Suppressor macrophage (primary cell): ENCODE measurements around the gene SLC39A8.
"Not testable (repeated sequence)": the region's sequence is repeated elsewhere in the genome, so short reads cannot be mapped to it uniquely, and the experiment has no call there.

Experiments
- DNase-seq, 4 experiments: peaks; one replicate each; pipeline ENCODE4 v3.0.0-alpha.2; 2020 to 2022

The SLC39A8 gene

GRCh38 chr4:102299354-102300107 lies 45.8 kb downstream of the SLC39A8 start:
- DNase-seq: peak; percentile 14 to 56 (median 45)

DNA sequence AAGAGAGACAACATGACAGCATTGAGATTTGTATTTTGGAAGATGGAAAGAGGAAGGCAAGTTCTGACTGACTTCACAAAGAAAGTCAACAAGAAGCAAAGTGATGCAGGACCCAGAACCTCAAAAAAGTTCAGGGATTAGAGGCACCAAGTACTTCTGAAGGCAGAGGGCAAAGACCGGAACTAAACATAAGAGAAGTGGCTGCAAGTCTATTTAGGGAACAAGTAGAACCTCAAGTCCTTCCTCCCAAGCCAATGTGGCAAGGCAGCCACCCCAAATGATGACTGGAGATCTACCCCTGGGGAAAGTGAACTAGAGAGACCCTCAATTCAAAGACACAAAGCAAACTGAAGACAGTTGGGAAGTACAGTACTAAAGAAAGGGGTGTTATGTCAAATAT lies 46.6 kb downstream of the SLC39A8 start:
- peak; percentile 27 to 65 (median 46) for DNase-seq

GRCh38 chr4:102295153-102295862 lies 50.0 kb downstream of the SLC39A8 start:
- DNase-seq: no peak

DNA sequence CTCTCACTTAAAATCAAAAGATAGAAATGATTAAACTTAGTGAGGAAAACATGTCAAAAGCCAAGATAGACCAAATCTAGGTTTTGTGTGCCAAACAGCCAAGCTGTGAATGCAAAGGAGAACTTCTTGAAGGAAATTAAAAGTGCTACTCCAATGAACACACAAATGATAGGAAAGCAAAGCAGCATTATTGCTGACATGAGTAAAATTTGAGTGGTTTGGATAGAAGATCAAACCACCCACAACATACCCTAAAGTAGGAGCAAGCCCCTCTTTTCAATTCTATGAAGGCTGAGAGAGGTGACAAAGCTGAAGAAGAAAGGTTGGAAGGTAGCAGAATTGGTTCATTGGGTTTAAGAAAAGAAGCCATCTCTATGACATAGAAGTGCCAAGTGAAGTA lies 56.8 kb downstream of the SLC39A8 start:
- DNase-seq: no peak

DNA sequence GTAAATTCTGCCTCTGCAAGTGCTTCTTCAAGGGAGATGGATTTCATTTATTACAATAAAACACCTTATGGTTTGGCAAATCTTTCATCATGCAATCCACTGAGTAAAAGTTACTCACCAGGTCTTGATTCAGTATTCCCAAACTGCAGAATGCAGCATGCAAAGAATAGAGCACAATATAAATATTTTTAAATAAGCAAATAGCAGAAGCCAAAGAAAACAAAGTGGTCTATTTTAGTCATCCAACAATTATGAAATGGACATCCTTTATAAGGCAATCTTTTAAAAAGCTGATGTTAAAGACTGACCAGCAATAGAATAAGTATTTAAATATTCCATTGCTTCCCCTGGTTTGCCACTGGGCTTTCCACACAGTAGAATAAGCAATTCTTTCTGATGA lies 59.5 kb downstream of the SLC39A8 start:
- DNase-seq: no peak

DNA sequence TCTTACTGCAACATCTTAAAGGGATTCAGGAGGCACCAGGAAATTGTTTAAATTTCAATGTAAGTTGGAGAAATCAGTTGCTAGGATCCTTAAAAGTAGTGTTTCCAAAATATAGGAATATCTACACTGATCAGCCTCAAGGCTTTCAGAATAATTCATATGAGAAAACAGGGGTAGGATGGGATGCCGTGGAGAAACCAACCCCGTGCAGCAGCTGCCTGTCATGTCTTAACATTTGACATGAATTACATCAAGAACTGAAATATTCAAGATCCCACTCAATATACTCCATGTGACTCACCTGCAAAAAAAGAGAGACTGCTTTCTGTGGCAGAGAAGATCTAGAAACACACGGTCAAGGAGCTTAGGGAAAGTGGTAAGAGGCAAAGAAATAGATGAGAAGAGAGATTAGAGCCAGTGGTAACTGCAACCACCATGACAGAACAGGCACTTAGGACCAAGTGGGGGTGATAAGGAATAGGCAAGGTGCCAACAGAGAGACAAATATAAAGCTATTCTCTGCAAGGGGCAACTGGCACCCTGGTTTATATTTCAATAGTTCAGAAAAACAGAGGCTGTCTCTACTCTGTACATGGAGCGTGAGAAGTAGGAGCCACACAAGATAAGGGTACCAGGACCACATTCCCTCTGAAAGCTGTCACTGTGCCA lies 64.0 kb downstream of the SLC39A8 start:
- DNase-seq: no peak

DNA sequence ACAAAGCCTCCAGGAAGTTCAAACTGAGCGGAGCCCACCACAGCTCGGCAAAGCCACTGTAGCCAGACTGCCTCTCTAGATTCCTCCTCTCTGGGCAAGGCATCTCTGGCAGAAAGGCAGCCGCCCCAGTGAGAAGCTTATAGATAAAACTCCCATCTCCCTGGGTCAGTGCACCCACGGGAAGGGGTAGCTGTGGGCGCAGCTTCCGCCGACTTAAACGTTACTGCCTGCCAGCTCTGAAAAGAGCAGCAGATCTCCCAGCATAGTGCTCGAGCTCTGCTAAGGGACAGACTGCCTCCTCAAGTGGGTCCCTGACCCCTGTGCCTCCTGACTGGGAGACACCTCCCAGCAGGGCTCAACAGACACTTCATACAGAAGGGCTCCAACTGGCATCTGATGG lies 72.0 kb downstream of the SLC39A8 start:
- not testable (repeated sequence) for DNase-seq

GRCh38 chr4:102272318-102272717 lies 73.0 kb downstream of the SLC39A8 start:
- no peak for DNase-seq

DNA sequence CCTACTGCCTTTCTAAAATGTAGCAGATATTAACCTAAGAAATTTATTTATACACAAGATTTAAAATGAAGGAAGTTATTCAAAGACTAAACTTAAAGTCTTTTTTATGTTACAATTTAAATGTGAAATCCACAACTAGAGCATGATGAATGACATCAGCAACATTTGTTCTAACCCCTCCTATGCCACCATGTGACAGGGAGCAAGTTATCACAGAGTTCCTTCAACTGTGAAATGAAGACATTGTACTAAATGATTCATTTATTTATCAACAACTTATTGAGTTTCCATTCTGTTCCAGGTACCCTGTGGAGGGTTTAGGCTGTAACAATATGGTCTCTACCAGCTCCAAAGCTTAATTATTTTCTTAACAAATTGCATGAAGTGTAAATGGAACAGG lies 76.9 kb downstream of the SLC39A8 start:
- DNase-seq: peak in 2 of 4 experiments; percentile 36 to 44

- peak in 3 of 4 experiments; percentile 16 to 48 (median 29) for DNase-seq
Observed at GRCh38 chr4:102263024-102263787, 82.1 kb downstream of the SLC39A8 start.

- no peak for DNase-seq
Observed at GRCh38 chr4:102259702-102260101, 85.6 kb downstream of the SLC39A8 start.

- no peak for DNase-seq
Observed at GRCh38 chr4:102259081-102259480, 86.2 kb downstream of the SLC39A8 start.

GRCh38 chr4:102256321-102256720 lies 89.0 kb downstream of the SLC39A8 start:
- no peak for DNase-seq

DNA sequence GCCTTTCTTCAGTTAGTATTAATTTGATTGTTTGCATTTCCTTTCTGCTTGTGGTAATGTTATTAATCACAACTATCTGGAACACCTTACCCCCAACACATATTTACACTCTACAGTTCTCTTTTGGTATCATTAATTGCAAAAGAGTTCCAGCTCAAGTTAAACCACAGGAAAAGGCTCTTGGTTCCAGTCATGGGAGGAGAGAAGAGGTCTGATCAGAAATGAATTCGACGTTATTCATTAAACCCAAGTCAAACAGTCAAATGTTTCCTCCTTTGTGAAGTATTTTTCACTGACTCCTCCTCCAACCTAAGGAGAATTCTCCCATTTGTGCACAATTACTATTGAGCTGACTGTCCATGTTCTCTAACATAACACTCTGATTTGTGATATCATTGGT lies 91.4 kb downstream of the SLC39A8 start:
- no peak for DNase-seq

GRCh38 chr4:102252171-102252570 lies 93.1 kb downstream of the SLC39A8 start:
- DNase-seq: no peak

DNA sequence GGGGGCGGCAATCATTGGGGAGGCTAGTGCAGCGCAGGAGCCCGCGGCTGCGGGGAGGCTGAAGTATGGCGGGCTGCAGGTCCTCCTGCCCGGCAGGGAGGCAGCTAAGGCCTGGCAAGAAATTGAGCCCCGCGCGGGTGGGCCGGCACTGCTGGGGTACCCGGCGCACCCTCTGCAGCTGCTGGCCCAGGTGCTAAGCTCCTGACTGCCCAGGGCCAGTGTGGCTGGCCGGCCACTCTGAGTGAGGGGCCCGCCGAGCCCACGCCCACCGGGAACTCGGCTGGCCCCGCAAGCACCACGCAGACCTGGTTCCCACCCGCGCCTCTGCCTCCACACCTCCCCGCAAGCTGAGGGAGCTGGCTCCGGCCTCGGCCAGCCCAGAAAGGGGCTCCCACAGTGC lies 94.9 kb downstream of the SLC39A8 start:
- no peak for DNase-seq

DNA sequence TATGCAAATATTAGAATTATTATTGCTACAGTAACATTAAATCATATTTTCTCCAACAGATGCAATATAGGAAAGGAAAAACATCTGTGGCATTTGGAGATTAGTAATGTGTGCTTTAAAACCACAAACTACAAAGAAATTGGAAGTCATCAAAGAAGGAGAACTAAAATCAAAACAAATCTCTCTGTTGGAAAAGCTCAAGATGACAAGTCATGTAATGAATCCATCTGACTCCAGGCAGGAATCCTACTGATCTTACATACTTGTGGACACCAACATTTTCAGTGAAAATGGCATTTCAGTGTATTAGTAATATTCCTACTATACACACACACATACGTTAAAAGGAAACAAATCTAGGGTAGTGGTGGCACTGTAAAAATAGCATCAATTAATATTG lies 98.2 kb downstream of the SLC39A8 start:
- no peak for DNase-seq

GRCh38 chr4:102246416-102246815 lies 98.9 kb downstream of the SLC39A8 start:
- DNase-seq: no peak

- no peak for DNase-seq
Observed at GRCh38 chr4:102244878-102245535, 100.3 kb downstream of the SLC39A8 start.

DNA sequence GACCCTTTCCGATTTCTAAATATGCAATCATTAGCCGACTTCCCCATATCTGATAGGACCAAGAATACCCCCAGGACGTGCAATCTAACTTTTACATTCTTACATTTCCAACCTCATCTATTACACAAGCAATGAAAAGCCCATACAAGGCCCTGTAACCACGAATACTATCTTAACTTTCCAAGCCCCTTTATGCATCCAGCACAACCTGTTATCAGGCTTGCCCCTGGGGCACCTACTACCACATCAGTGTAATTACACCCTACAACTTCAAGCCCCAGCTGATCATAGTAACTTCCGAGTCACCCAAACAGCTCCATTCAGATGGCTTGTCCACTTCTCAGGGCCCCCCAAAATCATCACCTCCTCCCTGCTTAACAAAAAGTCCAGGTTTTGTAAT lies 102.0 kb downstream of the SLC39A8 start:
- DNase-seq: not testable (repeated sequence)

- no peak for DNase-seq
Observed at GRCh38 chr4:102234243-102234838, 110.9 kb downstream of the SLC39A8 start.

GRCh38 chr4:102230194-102230593 lies 115.1 kb downstream of the SLC39A8 start:
- no peak for DNase-seq
